ENCODE measurements around the gene TTC8. TPM values are rescaled to one million over a fixed set of nuclear protein-coding genes. Genes with fewer than 3 reads are reported as not detected.
"Not testable (repeated sequence)": the region's sequence is repeated elsewhere in the genome, so short reads cannot be mapped to it uniquely, and the experiment has no call there.

The TTC8 gene
- total RNA-seq, 1 experiment from 2014 or later = 26.6 TPM

GRCh38 chr14:88815980-88816379 lies 8.5 kb upstream of the TTC8 start:
- BruUV-seq (replicated peaks) = no TSS peak
- POLR2A ChIA-PET (ENCODE audit: low non-redundant PET) = no interaction called here
- H3K27ac ChIP-seq (ENCODE audit: low read depth, low read length, poor library complexity, severe bottlenecking) = no peak overlapping the region

GRCh38 chr14:88818018-88818417 lies 6.4 kb upstream of the TTC8 start:
- DNase-seq (ENCODE audit: low spot score) = no peak
- Histone ChIP-seq H3K9me3 (ENCODE audit: low read depth, low read length, poor library complexity, severe bottlenecking) (no peaks in the 10 kb centered on the region), H3K27me3 (replicated peaks; ENCODE audit: insufficient read depth, low read depth, low read length, poor library complexity) (peaks cover 39% of the 10 kb centered on the region), H3K36me3 (ENCODE audit: insufficient read depth, low read length, poor library complexity, severe bottlenecking) (no peaks in the 10 kb centered on the region), H3K4me3 (ENCODE audit: low read depth, low read length, poor library complexity, severe bottlenecking) (no peak overlapping the region), H3K4me1 (ENCODE audit: insufficient read depth, low read length, poor library complexity, severe bottlenecking) (no peaks in the 10 kb centered on the region), H3K27ac (ENCODE audit: low read depth, low read length, poor library complexity, severe bottlenecking) (no peak overlapping the region)
- BruUV-seq (replicated peaks) = no TSS peak
- TF ChIP-seq, protein P1, sequence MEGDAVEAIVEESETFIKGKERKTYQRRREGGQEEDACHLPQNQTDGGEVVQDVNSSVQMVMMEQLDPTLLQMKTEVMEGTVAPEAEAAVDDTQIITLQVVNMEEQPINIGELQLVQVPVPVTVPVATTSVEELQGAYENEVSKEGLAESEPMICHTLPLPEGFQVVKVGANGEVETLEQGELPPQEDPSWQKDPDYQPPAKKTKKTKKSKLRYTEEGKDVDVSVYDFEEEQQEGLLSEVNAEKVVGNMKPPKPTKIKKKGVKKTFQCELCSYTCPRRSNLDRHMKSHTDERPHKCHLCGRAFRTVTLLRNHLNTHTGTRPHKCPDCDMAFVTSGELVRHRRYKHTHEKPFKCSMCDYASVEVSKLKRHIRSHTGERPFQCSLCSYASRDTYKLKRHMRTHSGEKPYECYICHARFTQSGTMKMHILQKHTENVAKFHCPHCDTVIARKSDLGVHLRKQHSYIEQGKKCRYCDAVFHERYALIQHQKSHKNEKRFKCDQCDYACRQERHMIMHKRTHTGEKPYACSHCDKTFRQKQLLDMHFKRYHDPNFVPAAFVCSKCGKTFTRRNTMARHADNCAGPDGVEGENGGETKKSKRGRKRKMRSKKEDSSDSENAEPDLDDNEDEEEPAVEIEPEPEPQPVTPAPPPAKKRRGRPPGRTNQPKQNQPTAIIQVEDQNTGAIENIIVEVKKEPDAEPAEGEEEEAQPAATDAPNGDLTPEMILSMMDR (conservative IDR thresholded peaks at IDR 0.05; ENCODE audit: low read depth, low read length) = no peak
- TF ChIP-seq EZH2 (IDR thresholded peaks at IDR 0.05; ENCODE audit: borderline replicate concordance, low read depth, low read length, poor library complexity, severe bottlenecking) = no peak
- intact Hi-C loops (cut with micrococcal nuclease; ENCODE audit: unreplicated experiment) = no loop called here
- POLR2A ChIA-PET (ENCODE audit: low non-redundant PET) = no interaction called here
- CTCF ChIA-PET = no interaction called here

More at GRCh38 chr14:88815980-88816379, 8.5 kb upstream of the TTC8 start:
- no peak for TF ChIP-seq EZH2 (IDR thresholded peaks at IDR 0.05; ENCODE audit: borderline replicate concordance, low read depth, low read length, poor library complexity, severe bottlenecking)
- TF ChIP-seq, protein P1 (conservative IDR thresholded peaks at IDR 0.05; ENCODE audit: low read depth, low read length) = no peak
- Histone ChIP-seq H3K9me3 (ENCODE audit: low read depth, low read length, poor library complexity, severe bottlenecking) (no peaks in the 10 kb centered on the region), H3K27me3 (replicated peaks; ENCODE audit: insufficient read depth, low read depth, low read length, poor library complexity) (peaks cover 25% of the 10 kb centered on the region), H3K36me3 (ENCODE audit: insufficient read depth, low read length, poor library complexity, severe bottlenecking) (no peaks in the 10 kb centered on the region), H3K4me1 (ENCODE audit: insufficient read depth, low read length, poor library complexity, severe bottlenecking) (no peaks in the 10 kb centered on the region), H3K4me3 (ENCODE audit: low read depth, low read length, poor library complexity, severe bottlenecking) (no peak overlapping the region)
- intact Hi-C loops (cut with micrococcal nuclease; ENCODE audit: unreplicated experiment) = no loop called here
- CTCF ChIA-PET = no interaction called here
- DNase-seq (ENCODE audit: low spot score) = no peak

DNA sequence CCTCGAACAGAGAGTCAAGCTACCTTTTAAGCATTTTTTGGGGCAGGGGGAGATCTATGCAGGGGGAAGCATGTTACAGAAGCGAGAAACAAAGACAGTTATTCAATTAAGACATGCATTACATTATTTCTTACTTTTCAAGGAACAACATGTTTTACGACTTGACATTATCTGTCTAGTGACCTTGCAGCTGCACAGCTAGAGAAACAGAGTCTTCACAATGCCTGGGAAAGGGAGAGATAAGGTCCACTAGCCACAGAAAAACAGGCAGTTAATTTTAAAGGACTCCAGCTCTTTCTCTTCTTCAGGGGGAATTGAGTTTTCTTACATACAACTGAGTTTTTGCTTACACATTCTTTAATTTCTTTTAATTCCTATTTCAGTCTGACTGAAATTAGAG lies 4.8 kb upstream of the TTC8 start:
- CTCF ChIA-PET; H3K4me3 ChIP-seq (ENCODE audit: low read depth, low read length, poor library complexity, severe bottlenecking); H3K9me3 ChIP-seq (ENCODE audit: low read depth, low read length, poor library complexity, severe bottlenecking); BruUV-seq (replicated peaks); intact Hi-C loops (cut with micrococcal nuclease; ENCODE audit: unreplicated experiment); POLR2A ChIA-PET (ENCODE audit: low non-redundant PET); H3K36me3 ChIP-seq (ENCODE audit: insufficient read depth, low read length, poor library complexity, severe bottlenecking); H3K27ac ChIP-seq (ENCODE audit: low read depth, low read length, poor library complexity, severe bottlenecking); DNase-seq (ENCODE audit: low spot score); H3K4me1 ChIP-seq (ENCODE audit: insufficient read depth, low read length, poor library complexity, severe bottlenecking): not testable (repeated sequence)
- peaks cover 43% of the 10 kb centered on the region for H3K27me3 ChIP-seq (replicated peaks; ENCODE audit: insufficient read depth, low read depth, low read length, poor library complexity)

DNA sequence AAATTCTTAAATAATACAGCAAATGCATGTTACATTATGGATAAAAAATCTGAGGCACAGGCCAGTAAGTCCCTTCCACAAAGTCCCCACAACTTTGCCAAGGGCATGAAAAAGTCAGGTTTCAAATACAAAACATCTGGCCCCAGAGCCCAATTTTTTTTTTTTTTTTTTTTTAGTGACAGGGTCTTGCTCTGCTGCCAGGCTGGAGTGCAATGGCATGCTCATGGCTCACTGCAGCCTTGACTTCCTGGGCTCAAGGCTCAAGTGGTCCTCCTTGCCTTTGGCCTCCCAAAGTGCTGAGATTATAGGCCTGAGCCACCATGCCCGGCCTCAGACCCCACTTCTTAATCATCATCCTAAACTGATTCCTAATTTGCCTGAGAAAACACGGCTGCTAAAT lies 3.1 kb upstream of the TTC8 start:
- no TSS peak for BruUV-seq (replicated peaks)
- no peaks in the 10 kb centered on the region for H3K9me3 ChIP-seq (ENCODE audit: low read depth, low read length, poor library complexity, severe bottlenecking)
- no peaks in the 10 kb centered on the region for H3K36me3 ChIP-seq (ENCODE audit: insufficient read depth, low read length, poor library complexity, severe bottlenecking)
- ChIA-PET POLR2A (ENCODE audit: low non-redundant PET) (interaction anchor here (0.6 kb wide), 1 partner anchor 120 kb away, joined by 3 read pairs; no protein-coding TSS in a partner anchor), CTCF (no interaction called here)
- no peak for TF ChIP-seq EZH2 (IDR thresholded peaks at IDR 0.05; ENCODE audit: borderline replicate concordance, low read depth, low read length, poor library complexity, severe bottlenecking)
- TF ChIP-seq, protein P1 (conservative IDR thresholded peaks at IDR 0.05; ENCODE audit: low read depth, low read length) = no peak
- H3K27ac ChIP-seq (ENCODE audit: low read depth, low read length, poor library complexity, severe bottlenecking) = no peak overlapping the region
- H3K27me3 ChIP-seq (replicated peaks; ENCODE audit: insufficient read depth, low read depth, low read length, poor library complexity) = peaks cover 43% of the 10 kb centered on the region
- no peak overlapping the region for H3K4me3 ChIP-seq (ENCODE audit: low read depth, low read length, poor library complexity, severe bottlenecking)
- intact Hi-C loops (cut with micrococcal nuclease; ENCODE audit: unreplicated experiment) = no loop called here
- no peak for DNase-seq (ENCODE audit: low spot score)
- H3K4me1 ChIP-seq (ENCODE audit: insufficient read depth, low read length, poor library complexity, severe bottlenecking) = peaks cover 4% of the 10 kb centered on the region

Measured in A673 (cell line).